ENCODE results near the gene GAS2.

The GAS2 gene

GRCh38 chr11:22730319-22730718 lies 63.9 kb downstream of the GAS2 start:
- no peak for TF ChIP-seq CTCF (IDR thresholded peaks at IDR 0.05)
- Histone ChIP-seq H3K4me1 (ENCODE audit: control insufficient read depth in 1 of 2, insufficient read depth in 1 of 2, low read depth in 1 of 2, low read length in 1 of 2) (no peaks in the 10 kb centered on the region), H3K4me3 (ENCODE audit: low read depth in 1 of 2, low read length in 1 of 2) (no peak overlapping the region), H3K27ac (no peak overlapping the region), H3K36me3 (no peaks in the 10 kb centered on the region), H3K9me3 (no peaks in the 10 kb centered on the region), H3K27me3 (no peaks in the 10 kb centered on the region)

- Histone ChIP-seq H3K9me3 (no peaks in the 10 kb centered on the region), H3K4me1 (ENCODE audit: control insufficient read depth in 1 of 2, insufficient read depth in 1 of 2, low read depth in 1 of 2, low read length in 1 of 2) (no peaks in the 10 kb centered on the region), H3K36me3 (no peaks in the 10 kb centered on the region), H3K27me3 (no peaks in the 10 kb centered on the region), H3K27ac (no peak overlapping the region), H3K4me3 (ENCODE audit: low read depth in 1 of 2, low read length in 1 of 2) (no peak overlapping the region)
- TF ChIP-seq CTCF (IDR thresholded peaks at IDR 0.05): no peak
These were observed 66.2 kb downstream of the GAS2 start for GRCh38 chr11:22732588-22732987.

GRCh38 chr11:22733475-22734248 lies 67.3 kb downstream of the GAS2 start:
- no peak for TF ChIP-seq CTCF (IDR thresholded peaks at IDR 0.05)
- Histone ChIP-seq H3K27ac (no peak overlapping the region), H3K4me1 (ENCODE audit: control insufficient read depth in 1 of 2, insufficient read depth in 1 of 2, low read depth in 1 of 2, low read length in 1 of 2) (no peaks in the 10 kb centered on the region), H3K4me3 (ENCODE audit: low read depth in 1 of 2, low read length in 1 of 2) (no peak overlapping the region), H3K36me3 (no peaks in the 10 kb centered on the region), H3K27me3 (no peaks in the 10 kb centered on the region), H3K9me3 (no peaks in the 10 kb centered on the region)

- H3K27me3 ChIP-seq: no peaks in the 10 kb centered on the region
- H3K4me3 ChIP-seq (ENCODE audit: low read depth in 1 of 2, low read length in 1 of 2): no peak overlapping the region
- TF ChIP-seq CTCF (IDR thresholded peaks at IDR 0.05): no peak
- H3K27ac ChIP-seq: no peak overlapping the region
- no peaks in the 10 kb centered on the region for H3K36me3 ChIP-seq
- H3K4me1 ChIP-seq (ENCODE audit: control insufficient read depth in 1 of 2, insufficient read depth in 1 of 2, low read depth in 1 of 2, low read length in 1 of 2): no peaks in the 10 kb centered on the region
- no peaks in the 10 kb centered on the region for H3K9me3 ChIP-seq
These were observed 68.4 kb downstream of the GAS2 start for GRCh38 chr11:22734628-22735345.

- H3K36me3 ChIP-seq: no peaks in the 10 kb centered on the region
- no peak overlapping the region for H3K27ac ChIP-seq
- no peak overlapping the region for H3K4me3 ChIP-seq (ENCODE audit: low read depth in 1 of 2, low read length in 1 of 2)
- no peaks in the 10 kb centered on the region for H3K9me3 ChIP-seq
- no peaks in the 10 kb centered on the region for H3K27me3 ChIP-seq
- no peaks in the 10 kb centered on the region for H3K4me1 ChIP-seq (ENCODE audit: control insufficient read depth in 1 of 2, insufficient read depth in 1 of 2, low read depth in 1 of 2, low read length in 1 of 2)
- no peak for TF ChIP-seq CTCF (IDR thresholded peaks at IDR 0.05)
These were observed 75.8 kb downstream of the GAS2 start for GRCh38 chr11:22742157-22742613.
